HepG2 (cell line): ENCODE data around the gene ALDH3B1. TPM values are rescaled to one million over a fixed set of nuclear protein-coding genes. Genes with fewer than 3 reads are reported as not detected.
"Not testable (repeated sequence)": the region's sequence is repeated elsewhere in the genome, so short reads cannot be mapped to it uniquely, and the experiment has no call there.

Experiments
- ATAC-seq: fragments of 200-7000 bp; cut with Tn5 transposase; 3 replicates; pipeline ENCODE4 v1.9.1; 2020; ENCODE audit warnings: mild to moderate bottlenecking, moderate library complexity
- BruUV-seq: library from RNA; stranded (reverse); fragments of 400-500 nt; replicated peaks from 2 replicates; lab custom pipeline; 2021; lab: Mats Ljungman, UMichigan
- CTCF ChIA-PET: fragments of 300-600 bp; formaldehyde crosslinking; extraction: SDS; loops from one replicate; lab custom pipeline; 2021; ENCODE audit warnings: low total read pairs, inconsistent platforms, low intra/inter-chr PET ratio; lab: Yijun Ruan, JAX
- POLR2A ChIA-PET: fragments of 350-600 bp; sonication (Branson Sonifier 250); formaldehyde crosslinking; loops from one replicate; lab custom pipeline; 2020; ENCODE audit warnings: antibody characterized with exemption, inconsistent platforms; lab: Yijun Ruan, JAX
- DNase-seq: peaks from one replicate; pipeline ENCODE4 v3.0.0-alpha.2; 2015; ENCODE audit warnings: low spot score
- FAIRE-seq: peaks from 3 replicates; lab custom pipeline; 2011; peaks lifted over from hg19 to GRCh38; lab: Jason Lieb, UNC
- H2AFZ ChIP-seq: one replicate; pipeline ENCODE4 v1.6.1; 2011; ENCODE audit warnings: low read length, inconsistent platforms
- H3K27ac ChIP-seq: fragments of 300-600 bp; 3 replicates; pipeline ENCODE4 v1.8.0; 2011; ENCODE audit warnings: mixed run types, mild to moderate bottlenecking, mixed read lengths, low read length, inconsistent platforms; ENCODE audit not compliant: insufficient read depth; ENCODE audit errors: extremely low read length
- H3K27me3 ChIP-seq, 2 experiments: fragments of 200-600 bp in 1 of 2; 2 replicates in 1 of 2; 3 replicates in 1 of 2; pipeline versions ENCODE4 v1.6.0 to v1.8.0; 2011; ENCODE audit warnings: low read length in 2 of 2, mild to moderate bottlenecking in 2 of 2, moderate library complexity in 2 of 2, inconsistent platforms in 1 of 2; ENCODE audit not compliant: insufficient read depth in 2 of 2, control insufficient read depth in 1 of 2
- H3K36me3 ChIP-seq, 2 experiments: fragments of 200-600 bp in 1 of 2; replicated peaks in 1 of 2; 2 replicates in 1 of 2; 3 replicates in 1 of 2; pipeline versions ENCODE4 v1.5.1 to v1.8.0; 2011; ENCODE audit warnings: low read length in 2 of 2, inconsistent platforms in 1 of 2; ENCODE audit not compliant: insufficient read depth in 2 of 2, control insufficient read depth in 1 of 2
- H3K4me1 ChIP-seq: 2 replicates; pipeline ENCODE4 v1.5.1; 2012; ENCODE audit warnings: low read length, inconsistent platforms; ENCODE audit not compliant: insufficient read depth
- H3K4me2 ChIP-seq: 2 replicates; pipeline ENCODE4 v1.6.0; 2011; ENCODE audit warnings: low read depth, low read length, inconsistent platforms
- H3K4me3 ChIP-seq, 3 experiments: fragments of 200-600 bp in 1 of 3; sonication (generic), shearing (Covaris generic) in 1 of 3; replicated peaks in 1 of 3; 2 replicates each; pipeline ENCODE4 v1.5.1; 2011 to 2016; ENCODE audit warnings: low read length in 3 of 3, inconsistent platforms in 2 of 3, low read depth in 2 of 3, mild to moderate bottlenecking in 2 of 3, control low read depth in 1 of 3, mixed read lengths in 1 of 3; ENCODE audit not compliant: insufficient read depth in 1 of 3
- H3K79me2 ChIP-seq: one replicate; pipeline ENCODE4 v1.6.1; 2011; ENCODE audit warnings: low read length, inconsistent platforms; ENCODE audit not compliant: insufficient read depth
- H3K9ac ChIP-seq: 2 replicates; pipeline ENCODE4 v1.6.0; 2011; ENCODE audit warnings: mild to moderate bottlenecking, low read depth, low read length, inconsistent platforms; ENCODE audit not compliant: insufficient read depth
- H3K9me3 ChIP-seq: 2 replicates; pipeline ENCODE4 v1.5.1; 2012; ENCODE audit warnings: mild to moderate bottlenecking, low read length
- H4K20me1 ChIP-seq: 2 replicates; pipeline ENCODE4 v1.6.0; 2011; ENCODE audit warnings: inconsistent platforms, mild to moderate bottlenecking, low read length, moderate library complexity; ENCODE audit not compliant: insufficient read depth
- CREB3 ChIP-seq: sonication (generic); formaldehyde crosslinking; IDR thresholded peaks from 2 replicates; pipeline ENCODE4 v1.5.0; 2020; ENCODE audit warnings: missing genetic modification reagents
- FOXJ3 ChIP-seq: sonication (generic); formaldehyde crosslinking; IDR thresholded peaks from 2 replicates; pipeline ENCODE4 v1.4.0; 2020; ENCODE audit warnings: missing genetic modification reagents, mild to moderate bottlenecking, borderline replicate concordance
- GTF2F1 ChIP-seq: fragments of 150-350 bp; IDR thresholded peaks from 2 replicates; pipeline ENCODE4 v1.6.1; 2014; ENCODE audit warnings: low read length
- HIC2 ChIP-seq: sonication (generic); formaldehyde crosslinking; IDR thresholded peaks from 2 replicates; pipeline ENCODE4 v1.9.0; 2022; ENCODE audit warnings: low read depth, missing genetic modification reagents
- JUND ChIP-seq: sonication (generic); formaldehyde crosslinking; IDR thresholded peaks from 2 replicates; pipeline ENCODE4 v1.8.0; 2022; ENCODE audit warnings: mild to moderate bottlenecking, missing genetic modification reagents
- MAF1 ChIP-seq: sonication (generic); formaldehyde crosslinking; IDR thresholded peaks from 2 replicates; pipeline ENCODE4 v1.5.0; 2020; ENCODE audit warnings: missing genetic modification reagents, borderline replicate concordance
- MAFF ChIP-seq: IDR thresholded peaks from 2 replicates; pipeline ENCODE4 v1.6.1; 2011; ENCODE audit warnings: low read depth, low read length, improper control_type of control experiment
- MED8 ChIP-seq: sonication (generic); formaldehyde crosslinking; IDR thresholded peaks from 2 replicates; pipeline ENCODE4 v1.8.1; 2023; ENCODE audit warnings: mild to moderate bottlenecking, missing genetic modification reagents; ENCODE audit not compliant: insufficient replicate concordance
- NFATC3 ChIP-seq: sonication (generic); formaldehyde crosslinking; IDR thresholded peaks from 2 replicates; pipeline ENCODE4 v1.5.1; 2020; ENCODE audit warnings: mild to moderate bottlenecking, missing genetic modification reagents
- ZNF879 ChIP-seq: sonication (generic); formaldehyde crosslinking; IDR thresholded peaks from 2 replicates; pipeline ENCODE4 v1.8.1; 2023; ENCODE audit warnings: missing genetic modification reagents
- WGBS: methylation state at CpG from one replicate; pipeline ENCODE4 v1.1.6; 2017; ENCODE audit warnings: low lambda C conversion rate; 5-methylcytosine and 5-hydroxymethylcytosine counted together
- in situ Hi-C: cut with HindIII; loops from 2 replicates; pipeline ENCODE4 v1.10.0; 2017; ENCODE audit warnings: low pct_unique_long_range_greater_than_20kb; ENCODE audit not compliant: extremely low pct_ligation_motif_present
- intact Hi-C: fragments of 100-400 bp; cut with micrococcal nuclease; formaldehyde crosslinking; loops from one replicate; pipeline ENCODE4 v1.10.0; 2022; ENCODE audit not compliant: unreplicated experiment
- polyA plus RNA-seq, 8 experiments: library from polyadenylated mRNA; depleted of rRNA in 3 of 8; stranded (reverse) in 7 of 8; unstranded in 1 of 8; fragments of >200 nt; fragmentation: Illumina TruSeq in 4 of 8; extraction: Trizol in 4 of 8; gene quantifications; 2 replicates each; pipeline versions ENCODE4 v1.2.1 to v1.2.3, GENCODE V29; 2011 to 2016; ENCODE audit warnings: low read depth in 4 of 8, missing spikeins in 1 of 8, mixed read lengths in 1 of 8; ENCODE audit not compliant: insufficient read depth in 1 of 8
- total RNA-seq, 5 experiments: library from RNA; depleted of rRNA; stranded (reverse); fragments of >200 nt; fragmentation: Illumina TruSeq; extraction: Trizol; gene quantifications; 2 replicates each; pipeline ENCODE4 v1.2.3, GENCODE V29; 2016; ENCODE audit warnings: low read depth in 1 of 5

ALDH3B1 gene
- total and polyA plus RNA-seq, 2 of the 13 experiments (the other 11 are each of a cell fraction or from before 2014, with no cell fraction given): 4.0 to 6.7 TPM

GRCh38 chr11:67983951-67984350, 26.2 kb upstream of the ALDH3B1 start:
- FAIRE-seq (no peak), DNase-seq (no peak), ATAC-seq (no peak)
- Histone ChIP-seq H4K20me1 (no peaks in the 10 kb centered on the region), H3K27me3 (no peaks in the 10 kb centered on the region), H3K79me2 (no peaks in the 10 kb centered on the region), H2AFZ (no peak overlapping the region), H3K4me1 (no peaks in the 10 kb centered on the region), H3K9ac (no peak overlapping the region), H3K36me3 (no peaks in the 10 kb centered on the region), H3K4me2 (no peak overlapping the region), H3K4me3 (no peak overlapping the region), H3K9me3 (no peaks in the 10 kb centered on the region), H3K27ac (no peak overlapping the region)
- in situ Hi-C loops: no loop called here
- TF ChIP-seq CREB3: no peak
- TF ChIP-seq MAF1 (CRISPR knock-in tag): no peak
- no peak for TF ChIP-seq JUND (CRISPR knock-in tag)
- TF ChIP-seq ZNF879 (CRISPR knock-in tag): no peak
- no peak for TF ChIP-seq GTF2F1
- no peak for TF ChIP-seq HIC2 (CRISPR knock-in tag)
- TF ChIP-seq MED8 (CRISPR knock-in tag): no peak
- TF ChIP-seq NFATC3 (CRISPR knock-in tag): no peak
- TF ChIP-seq FOXJ3 (CRISPR knock-in tag): no peak
- no peak for TF ChIP-seq MAFF
- BruUV-seq: no TSS peak
- ChIA-PET POLR2A (no interaction called here), CTCF (no interaction called here)
- intact Hi-C loops: no loop called here
- WGBS: 49% methylated on average over 24 of the region's 29 CpGs

GRCh38 chr11:67985302-67985701, 24.8 kb upstream of the ALDH3B1 start:
- H3K79me2 ChIP-seq, CTCF ChIA-PET, POLR2A ChIA-PET, FAIRE-seq, BruUV-seq, H3K4me3 ChIP-seq, H3K4me1 ChIP-seq, H3K9me3 ChIP-seq, H3K36me3 ChIP-seq, H2AFZ ChIP-seq, in situ Hi-C loops, intact Hi-C loops, H3K27me3 ChIP-seq, DNase-seq, ATAC-seq, H3K9ac ChIP-seq, H3K27ac ChIP-seq, H3K4me2 ChIP-seq, H4K20me1 ChIP-seq: not testable (repeated sequence)
- 51% methylated on average over 6 of the region's 6 CpGs for WGBS
